GM21381 (cell line): ENCODE results near the gene RAPGEF2.
"Not testable (repeated sequence)": the region's sequence is repeated elsewhere in the genome, so short reads cannot be mapped to it uniquely, and the experiment has no call there.

ENCODE experiments used
- ATAC-seq: cut with Tn5 transposase; IDR thresholded peaks from one replicate; pipeline ENCODE4 v1.9.1; 2021; ENCODE audit warnings: mild to moderate bottlenecking, moderate library complexity; ENCODE audit not compliant: unreplicated experiment

Gene RAPGEF2

DNA sequence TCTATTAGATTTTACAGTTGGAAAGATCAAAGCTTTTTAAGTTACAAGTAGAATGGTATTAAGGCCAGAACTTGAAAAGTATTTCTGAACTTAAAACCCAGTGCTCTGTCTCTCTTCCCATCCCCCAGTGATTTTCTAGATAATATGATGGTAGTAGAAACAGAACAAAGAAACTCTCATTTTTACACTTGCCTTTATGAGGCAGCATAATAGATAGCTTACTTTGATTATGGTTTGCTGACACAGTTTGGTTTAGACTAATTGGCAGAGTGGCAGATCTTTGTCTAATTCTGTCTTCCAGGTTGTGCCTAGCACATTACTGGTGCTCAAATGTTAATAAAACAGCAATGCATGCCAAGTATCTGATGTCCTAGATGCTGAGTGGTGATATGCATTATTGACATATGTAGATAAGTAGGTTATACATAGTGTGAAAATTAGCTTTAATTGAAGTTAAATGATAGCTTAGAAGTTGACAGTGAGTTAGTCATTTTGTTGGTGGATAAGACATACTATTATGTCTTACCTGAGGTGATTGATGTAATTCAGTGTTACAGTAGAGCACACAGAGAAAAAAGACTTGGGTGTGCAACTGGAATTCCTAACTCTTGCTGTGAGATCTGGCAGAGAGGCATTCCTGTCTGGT lies 4.3 kb upstream of the RAPGEF2 start:
- ATAC-seq: no peak

DNA sequence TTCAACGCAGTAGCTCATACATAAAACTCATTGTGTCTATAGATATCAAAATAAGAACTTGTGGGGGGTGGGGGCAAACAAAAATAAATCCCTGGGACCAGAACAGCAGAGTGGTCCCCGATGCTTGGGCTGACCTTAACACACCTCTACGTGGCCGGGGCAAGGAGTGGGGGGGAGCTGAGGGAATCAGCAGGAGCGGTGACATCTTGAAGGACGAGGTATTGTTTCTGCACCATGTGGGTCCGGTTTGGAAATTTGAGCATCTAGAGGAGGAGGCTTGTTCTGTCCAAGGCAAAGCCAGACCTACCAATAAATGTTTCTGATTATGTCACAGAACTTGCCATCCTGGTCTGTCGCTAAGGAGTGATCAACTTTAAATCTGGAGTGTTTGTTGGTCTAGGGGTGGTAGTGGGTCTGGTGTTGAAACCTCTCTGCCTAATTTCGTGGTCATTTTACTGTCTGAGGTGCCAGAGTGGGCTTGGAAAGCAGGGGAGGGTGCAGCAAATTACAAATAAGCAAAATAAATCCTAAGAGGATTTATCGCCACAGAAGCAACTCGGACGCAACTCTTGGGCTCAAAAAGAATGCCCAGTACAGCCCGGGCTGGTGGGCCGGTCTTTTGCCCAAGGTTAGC lies 774 bp upstream of the RAPGEF2 start:
- ATAC-seq: no peak

DNA sequence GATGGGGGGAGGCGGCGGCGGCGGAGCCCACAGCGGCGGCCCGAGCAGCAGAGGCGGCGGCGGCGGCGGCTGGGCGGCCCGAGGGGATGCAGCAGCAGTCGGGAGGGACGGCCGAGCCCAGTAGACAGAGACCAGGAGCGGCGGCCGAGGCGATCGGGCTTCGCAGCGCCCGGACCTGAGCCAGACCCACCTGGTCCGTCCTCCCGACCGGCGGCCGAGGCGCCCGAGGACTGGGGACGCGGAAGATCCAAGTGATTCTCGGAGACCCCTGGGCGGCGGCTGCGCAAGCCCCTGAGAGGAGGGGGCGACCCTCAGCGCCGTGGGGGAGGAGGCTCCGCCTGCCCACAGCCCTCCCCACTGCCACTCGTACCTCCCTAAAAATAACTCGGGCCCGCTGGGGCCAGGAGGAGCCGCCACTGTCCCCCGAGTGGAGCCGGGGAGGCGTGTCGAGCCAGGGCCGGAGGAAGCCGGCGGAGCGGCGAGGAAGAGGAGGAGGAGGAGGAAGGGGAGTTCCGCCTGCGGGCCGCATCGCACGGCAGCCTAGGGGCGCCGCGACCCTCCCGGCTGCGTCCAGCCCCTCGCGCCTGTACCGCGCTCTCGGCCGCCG lies 608 bp downstream of the RAPGEF2 start:
- ATAC-seq: peak; percentile 25

DNA sequence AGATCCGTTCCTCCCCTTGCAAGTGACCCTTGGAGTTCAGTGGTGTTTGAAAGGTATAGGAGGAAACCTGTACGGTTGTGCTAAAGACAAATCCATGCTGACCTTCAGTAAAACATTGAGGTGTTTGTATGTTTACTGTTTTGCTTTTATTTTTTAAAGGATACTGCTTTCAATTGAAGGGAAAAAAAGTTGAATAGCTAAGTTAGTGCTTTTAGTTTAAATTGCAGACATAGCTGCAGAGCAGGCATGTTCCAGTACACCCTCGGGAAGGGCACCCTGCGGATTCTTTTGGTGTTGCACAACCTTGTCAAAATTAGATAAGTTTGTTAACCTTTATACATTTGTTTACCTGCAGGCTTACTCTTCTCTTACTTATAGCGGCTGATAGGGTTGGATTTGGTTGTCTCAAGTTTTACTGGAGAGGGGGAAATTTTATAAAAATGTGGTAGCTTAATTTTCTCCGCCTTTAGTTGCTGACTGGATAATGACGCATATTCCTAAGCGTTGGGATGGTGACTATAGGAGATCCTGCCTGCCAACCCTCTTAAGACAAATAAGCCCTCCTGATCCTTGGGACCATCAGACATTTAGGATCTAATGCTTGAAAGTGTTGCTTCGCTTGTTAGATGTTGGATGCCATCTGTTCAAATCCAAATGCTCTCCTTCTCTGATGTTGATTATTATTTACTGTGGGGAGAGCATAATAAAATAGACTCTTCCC lies 2.0 kb downstream of the RAPGEF2 start:
- ATAC-seq: no peak

DNA sequence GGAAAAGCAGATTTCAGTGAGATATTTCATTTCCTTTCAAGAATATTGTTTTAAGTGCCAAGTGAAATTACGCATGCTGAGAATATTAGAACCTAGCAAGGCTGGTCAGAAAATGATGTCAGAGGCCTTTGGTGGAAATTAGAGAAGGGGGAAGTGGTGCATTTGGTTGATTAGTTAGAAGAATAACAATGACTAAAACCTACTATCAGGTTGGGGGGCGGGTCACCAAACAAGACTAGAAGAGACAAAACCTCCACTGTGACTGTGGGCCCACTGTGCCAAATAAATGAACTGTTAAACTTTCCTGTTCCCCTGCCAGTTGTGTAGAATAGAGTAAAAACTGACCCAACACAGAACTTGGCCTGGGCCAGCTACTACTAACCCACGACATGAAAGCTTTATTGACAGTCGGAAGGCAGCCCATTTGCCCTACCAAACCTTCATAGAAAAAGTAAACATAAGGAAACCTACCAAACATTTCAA lies 2.9 kb downstream of the RAPGEF2 start:
- no peak for ATAC-seq

DNA sequence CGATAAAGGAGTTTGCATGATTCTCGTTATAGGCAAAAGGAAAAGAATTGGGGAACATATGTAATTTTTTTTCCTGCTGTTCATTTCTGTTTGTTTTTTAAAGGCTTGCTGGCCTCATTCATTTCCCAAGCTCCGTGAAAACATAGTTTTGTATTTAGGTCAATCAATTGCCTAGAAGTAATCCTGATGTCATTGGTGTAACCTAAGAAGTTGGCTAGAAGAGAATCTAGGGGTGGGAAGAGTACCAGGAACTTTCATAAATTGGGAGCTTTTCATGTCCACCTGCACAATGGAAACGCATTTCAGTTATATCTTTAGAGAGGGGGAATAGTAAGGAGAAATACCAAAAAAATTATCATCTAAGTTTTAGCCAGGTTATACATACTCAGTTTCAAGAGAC lies 3.8 kb downstream of the RAPGEF2 start:
- ATAC-seq: no peak

DNA sequence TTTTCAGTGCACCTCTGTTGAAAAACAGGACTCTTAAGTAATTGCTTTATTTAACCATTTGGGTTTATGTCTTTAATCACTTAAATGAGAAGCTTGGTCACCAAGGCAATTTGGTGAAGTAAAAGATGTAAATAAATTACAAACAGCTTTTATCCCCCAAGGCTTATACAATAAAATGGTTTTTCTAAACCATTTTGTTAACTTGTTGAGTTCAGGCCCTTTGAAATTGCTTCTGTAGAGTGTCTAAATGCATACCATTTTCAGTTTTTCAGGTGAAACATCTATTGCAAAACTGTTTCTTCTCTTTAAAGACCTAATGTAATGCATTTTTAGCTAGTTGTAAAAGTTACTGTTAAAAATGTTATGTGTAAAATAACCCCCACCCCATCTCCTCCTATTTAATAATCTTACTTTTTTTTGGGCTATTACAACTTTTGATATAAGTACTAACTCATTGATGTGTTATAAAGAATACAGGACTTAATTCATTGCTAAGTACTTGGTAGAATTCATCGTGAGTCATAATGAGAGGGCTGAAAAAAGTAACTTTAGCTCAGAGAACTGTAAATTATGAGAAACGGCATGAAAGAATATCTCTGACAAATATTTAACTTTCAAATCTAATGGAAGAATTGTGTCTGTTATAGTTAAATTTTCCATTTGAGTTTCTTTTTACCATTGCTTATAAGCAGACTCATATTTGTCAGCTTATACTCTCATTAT lies 4.5 kb downstream of the RAPGEF2 start:
- no peak for ATAC-seq

DNA sequence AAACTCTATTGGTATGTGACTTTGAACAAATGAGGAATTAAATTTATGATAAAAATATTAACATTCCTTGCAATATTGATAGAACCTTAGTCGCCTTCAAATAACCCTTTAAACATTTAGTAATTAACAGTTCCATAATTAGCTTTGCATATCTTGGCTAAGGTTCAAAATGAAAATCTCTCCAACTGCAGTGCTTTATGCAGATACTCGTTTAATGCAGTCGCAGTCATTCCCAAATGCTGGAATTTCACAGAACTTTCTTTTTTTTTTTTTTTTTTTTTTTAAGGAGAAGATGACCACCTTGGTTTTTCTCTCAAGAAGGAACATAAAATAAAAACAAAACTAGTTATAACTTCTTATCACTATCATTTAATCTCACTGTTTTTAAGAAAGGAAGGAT lies 5.2 kb downstream of the RAPGEF2 start:
- no peak for ATAC-seq

DNA sequence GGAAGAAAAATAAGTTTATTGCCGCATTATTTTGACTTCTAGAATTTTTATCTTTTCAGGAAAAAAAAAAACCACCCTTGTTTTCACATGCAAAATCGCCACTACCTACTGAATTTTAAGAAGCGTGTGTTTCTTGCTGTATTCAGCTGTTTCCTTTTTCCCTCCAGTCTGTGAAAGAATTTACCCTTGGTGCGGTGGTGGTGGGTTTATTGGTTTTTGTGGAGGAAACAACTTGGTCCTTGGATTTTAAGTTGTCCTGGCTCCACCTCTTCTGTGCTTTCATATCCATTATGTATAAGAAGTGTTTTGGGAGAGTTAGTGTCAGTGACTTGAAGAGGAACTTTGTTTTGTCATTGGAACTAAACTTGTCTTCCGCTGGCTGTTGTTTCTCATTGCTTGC lies 8.1 kb downstream of the RAPGEF2 start:
- no peak for ATAC-seq

DNA sequence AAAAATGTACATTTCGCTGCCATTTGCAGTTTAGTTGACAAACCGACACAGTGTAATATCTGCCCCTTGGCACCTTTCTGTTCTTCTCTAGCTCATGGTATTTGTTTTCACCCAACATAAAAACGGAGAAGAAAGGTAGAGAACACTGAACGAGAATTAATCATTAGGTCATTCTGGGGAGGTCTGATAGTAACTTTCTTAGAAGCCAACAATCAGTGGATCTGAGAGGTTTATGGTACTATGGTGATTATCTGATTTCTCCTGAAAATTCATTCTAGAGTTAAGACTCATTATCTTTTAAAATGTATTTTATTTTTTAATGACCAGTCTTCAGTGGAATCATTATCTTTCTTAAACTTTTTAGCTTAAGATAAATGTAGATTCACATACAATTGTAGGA lies 8.5 kb downstream of the RAPGEF2 start:
- no peak for ATAC-seq

DNA sequence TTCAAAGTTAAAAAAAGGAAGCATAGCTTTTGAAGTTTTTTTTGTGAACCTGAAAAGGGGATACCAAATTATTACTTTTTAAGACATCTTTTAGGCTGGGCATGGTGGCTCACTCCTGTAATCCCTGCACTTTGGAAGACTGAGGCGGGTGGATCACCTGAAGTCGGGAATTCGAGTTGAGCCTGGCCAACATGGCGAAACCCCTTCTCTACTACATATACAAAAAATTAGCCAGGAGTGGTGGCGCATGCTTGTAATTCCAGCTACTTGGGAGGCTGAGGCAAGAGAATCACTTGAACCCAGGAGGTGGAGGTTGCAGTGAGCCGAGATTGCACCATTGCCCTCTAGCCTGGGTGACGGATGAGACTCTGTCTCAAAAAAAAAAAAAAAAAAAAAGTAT lies 10.5 kb downstream of the RAPGEF2 start:
- ATAC-seq: not testable (repeated sequence)

DNA sequence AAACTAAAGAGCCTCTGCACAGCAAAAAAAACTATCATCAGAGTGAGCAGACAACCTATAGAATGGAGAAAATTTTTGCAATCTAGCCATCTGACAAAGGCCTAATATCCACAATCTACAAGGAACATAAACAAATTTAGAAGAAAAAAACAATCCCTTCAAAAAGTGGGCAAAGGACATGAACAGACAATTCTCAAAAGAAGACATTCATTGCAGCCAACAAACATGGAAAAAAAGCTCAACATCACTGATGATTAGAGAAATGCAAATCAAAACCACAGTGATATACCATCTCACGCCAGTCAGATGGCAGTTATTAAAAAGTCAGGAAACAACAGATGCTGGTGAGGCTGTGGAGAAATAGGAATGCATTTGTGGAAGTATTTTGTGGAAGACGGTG lies 13.2 kb downstream of the RAPGEF2 start:
- not testable (repeated sequence) for ATAC-seq

DNA sequence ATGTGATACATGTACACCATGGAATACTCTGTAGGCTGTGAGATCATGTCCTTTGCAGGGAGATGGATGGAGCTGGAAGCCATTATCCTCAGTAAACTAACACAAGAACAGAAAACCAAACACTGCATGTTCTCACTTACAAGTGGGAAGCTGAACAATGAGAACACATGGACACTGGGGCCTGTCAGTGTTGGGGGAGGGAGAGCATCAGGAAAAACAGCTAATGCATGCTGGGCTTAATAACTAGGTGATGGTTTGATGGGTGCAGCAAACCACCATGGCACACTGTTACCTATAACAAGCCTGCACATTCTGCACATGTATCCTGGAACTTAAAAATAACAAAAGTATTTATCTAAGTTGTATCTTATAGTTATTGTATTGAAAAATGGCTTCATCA lies 13.8 kb downstream of the RAPGEF2 start:
- ATAC-seq: not testable (repeated sequence)

DNA sequence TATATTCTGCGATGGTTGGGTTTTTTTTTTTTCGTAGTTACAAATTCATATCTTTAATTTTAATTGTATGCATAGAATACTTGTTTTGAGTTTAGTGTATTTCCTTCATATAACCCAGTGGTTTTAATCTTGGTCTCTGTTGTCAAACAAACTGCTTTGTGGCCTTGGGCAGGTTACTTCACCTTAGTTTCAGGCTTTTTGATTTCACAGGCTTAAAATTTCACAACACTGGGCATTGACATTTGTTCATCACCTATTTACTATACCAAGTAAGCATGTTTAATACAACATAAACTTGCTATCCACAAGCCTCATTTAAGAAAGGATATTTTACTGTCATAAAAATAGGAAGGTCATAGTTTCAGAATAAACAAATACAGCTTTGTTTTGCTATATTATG lies 14.7 kb downstream of the RAPGEF2 start:
- ATAC-seq: peak; percentile 17

DNA sequence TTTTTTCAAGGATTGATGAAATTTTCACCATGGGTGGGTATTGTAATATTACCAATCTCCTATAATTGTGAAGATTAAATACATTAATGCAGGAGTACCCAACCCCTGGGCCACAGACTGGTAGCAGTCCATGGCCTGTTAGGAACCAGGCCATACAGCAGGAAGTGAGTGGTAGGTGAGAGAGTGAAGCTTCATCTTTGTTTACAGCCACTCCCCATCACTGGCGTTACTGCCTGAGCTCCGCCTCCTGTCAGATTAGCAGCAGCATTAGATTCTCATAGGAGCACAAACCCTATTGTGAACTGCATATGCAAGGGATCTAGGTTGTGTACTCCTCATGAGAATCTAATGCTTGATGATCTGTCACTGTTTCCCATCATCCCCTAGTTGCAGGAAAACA lies 15.1 kb downstream of the RAPGEF2 start:
- peak; percentile 50 for ATAC-seq

DNA sequence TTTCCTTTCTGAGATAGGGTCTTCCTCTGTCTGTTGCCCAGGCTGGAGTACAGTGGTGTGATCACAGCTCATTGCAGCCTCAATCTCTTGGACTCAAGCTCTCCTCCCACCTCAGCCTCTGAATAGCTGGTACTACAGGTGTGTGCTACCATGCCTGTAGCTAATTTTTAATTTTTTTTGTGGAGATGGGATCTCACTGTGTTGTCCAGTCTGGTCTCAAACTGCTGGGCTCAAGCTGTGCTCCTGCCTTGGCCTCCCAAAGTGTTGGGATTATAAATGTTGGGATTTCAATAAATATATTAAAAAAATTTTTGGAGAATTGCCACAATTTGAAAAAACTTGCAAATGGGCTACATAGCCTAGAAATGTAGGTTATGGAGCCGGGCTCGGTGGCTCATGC lies 18.5 kb downstream of the RAPGEF2 start:
- no peak for ATAC-seq

DNA sequence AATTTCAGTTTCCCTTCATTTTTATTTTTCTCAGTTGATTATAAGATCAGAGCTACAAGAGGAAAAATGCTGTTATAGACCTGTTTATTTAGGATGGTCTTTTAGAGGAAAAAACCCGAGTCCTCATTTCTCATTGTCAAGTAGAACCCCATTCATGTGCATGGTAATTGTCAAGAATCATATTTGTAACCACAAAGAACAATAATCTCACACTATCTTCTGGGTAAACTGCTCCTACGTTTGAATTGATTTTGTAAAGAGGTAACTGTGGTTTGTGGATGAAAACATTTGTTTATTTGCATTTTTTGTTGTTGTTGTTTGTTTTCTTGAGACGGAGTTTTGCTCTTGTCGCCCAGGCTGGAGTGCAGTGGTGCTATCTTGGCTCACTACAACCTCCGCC lies 23.8 kb downstream of the RAPGEF2 start:
- no peak for ATAC-seq

DNA sequence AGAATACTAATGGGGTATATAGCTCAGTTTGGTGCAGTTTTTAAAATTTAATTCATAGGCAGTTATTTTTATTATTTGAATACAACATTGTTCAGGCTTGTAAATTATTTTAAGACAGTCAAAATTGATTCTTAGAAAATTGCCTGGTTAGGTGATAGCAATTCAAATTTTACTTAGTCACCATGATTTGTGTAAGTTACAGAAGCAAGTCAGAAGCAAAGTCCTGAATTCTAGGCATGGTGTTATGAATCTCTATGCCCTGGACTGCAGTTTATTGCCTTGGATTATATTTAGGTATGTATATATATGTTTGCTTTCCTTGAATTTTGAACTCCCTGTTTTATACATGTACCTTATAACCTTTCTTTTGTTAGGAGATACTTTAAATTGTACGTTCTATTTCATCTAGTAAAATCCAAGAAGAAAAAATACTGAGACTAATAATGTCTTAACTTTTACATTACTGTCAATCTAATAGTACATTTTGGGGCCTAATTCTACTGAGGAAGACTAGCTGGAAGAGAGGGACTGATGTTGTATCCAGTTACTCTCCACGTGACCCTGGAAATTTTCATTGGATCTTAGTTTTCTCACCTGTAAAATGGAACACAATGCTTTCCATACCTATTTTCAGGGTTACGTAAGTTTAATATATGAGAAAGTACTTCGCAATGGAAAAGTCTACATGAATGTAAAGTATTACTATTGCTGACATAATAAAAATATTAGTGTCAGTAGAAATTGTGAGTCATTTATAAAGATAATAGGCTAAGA lies 25.1 kb downstream of the RAPGEF2 start:
- no peak for ATAC-seq

DNA sequence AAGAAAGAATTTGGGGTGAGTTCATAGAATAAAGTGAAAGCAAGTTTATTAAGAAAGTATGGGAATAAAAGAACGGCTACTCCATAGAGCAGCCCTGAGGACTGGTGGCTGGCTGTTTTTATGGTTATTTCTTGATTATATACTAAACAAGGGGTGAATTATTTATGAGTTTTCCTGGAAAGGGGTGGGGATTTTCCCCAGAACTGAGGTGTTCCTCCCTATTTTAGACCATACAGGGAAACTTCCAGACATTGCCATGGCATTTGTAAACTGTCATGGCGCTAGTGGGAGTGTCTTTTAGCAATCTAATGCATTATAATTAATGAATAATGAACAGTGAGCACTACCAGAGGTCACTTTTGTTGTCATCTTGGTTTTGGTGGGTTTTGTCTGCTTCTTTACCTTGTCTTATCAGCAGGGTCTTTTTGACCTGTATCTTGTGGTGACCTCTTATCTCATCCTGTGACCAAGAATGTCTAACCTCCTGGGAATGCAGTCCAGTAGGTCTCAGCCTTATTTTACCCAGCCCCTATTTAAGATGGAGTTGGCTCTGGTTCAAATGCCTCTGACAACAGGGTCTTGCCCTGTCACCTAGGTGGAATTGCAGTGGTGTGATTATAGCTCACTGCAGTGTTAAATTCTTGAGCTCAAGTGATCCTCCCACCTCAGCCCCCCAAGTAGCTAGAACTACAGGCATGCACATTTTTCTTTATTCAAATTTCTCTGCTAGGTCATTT lies 27.1 kb downstream of the RAPGEF2 start:
- ATAC-seq: no peak

DNA sequence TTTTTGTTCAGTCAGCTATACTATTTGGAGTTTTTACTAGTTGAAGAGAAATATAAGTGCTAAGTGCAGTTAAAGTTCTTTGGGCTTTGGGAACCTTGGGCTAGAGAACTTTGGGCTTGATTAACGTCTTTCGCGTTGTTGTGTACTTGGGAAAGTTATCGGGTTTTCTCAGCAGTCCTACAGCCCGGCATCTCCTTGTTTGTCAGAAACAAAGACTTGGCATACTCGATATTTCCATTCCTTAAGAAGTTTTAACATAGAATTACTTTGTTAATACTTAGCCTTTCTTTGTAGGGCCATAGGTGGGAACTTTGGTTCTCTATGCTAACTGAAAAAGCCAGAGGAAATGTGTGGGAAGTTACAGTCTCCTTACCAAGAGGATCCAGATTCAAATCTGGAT lies 28.7 kb downstream of the RAPGEF2 start:
- ATAC-seq: no peak
